ENCODE data around the gene TYW1B. TPM values are rescaled to one million over a fixed set of nuclear protein-coding genes. Genes with fewer than 3 reads are reported as not detected.
"Not testable (repeated sequence)": the region's sequence is repeated elsewhere in the genome, so short reads cannot be mapped to it uniquely, and the experiment has no call there.

The TYW1B gene
- total RNA-seq, 4 donors from 2014 or later, result 2.8 to 20.0 (median 10.1) TPM

DNA sequence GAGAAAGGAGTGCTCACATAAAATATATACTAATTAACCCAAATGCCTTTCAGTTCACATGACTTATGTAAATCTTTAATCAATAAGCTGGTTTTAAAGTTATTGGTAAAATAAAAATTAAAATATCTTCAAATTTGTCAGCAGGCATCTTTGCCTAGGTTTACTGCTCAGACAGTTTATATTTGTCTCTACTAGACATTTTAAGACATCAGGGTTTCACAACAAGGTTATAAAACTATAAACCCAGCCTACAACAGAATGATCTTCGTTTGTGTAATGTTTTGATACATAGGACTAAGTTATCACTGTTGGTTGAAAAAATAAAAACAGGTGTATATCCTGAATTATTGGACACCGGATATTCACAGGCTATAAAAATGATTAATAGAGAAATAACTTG, 67.4 kb downstream of the TYW1B start:
- Histone ChIP-seq H3K27me3 (no peaks in the 10 kb centered on the region), H3K27ac (no peak overlapping the region), H3K4me3 (no peak overlapping the region), H3K9me3 (peaks cover 0 to 24% of the 10 kb centered on the region in 2 donors), H3K4me1 (no peaks in the 10 kb centered on the region), H3K36me3 (no peaks in the 10 kb centered on the region)
- TF ChIP-seq POLR2A (IDR thresholded peaks at IDR 0.05), result no peak
- TF ChIP-seq, protein P1, sequence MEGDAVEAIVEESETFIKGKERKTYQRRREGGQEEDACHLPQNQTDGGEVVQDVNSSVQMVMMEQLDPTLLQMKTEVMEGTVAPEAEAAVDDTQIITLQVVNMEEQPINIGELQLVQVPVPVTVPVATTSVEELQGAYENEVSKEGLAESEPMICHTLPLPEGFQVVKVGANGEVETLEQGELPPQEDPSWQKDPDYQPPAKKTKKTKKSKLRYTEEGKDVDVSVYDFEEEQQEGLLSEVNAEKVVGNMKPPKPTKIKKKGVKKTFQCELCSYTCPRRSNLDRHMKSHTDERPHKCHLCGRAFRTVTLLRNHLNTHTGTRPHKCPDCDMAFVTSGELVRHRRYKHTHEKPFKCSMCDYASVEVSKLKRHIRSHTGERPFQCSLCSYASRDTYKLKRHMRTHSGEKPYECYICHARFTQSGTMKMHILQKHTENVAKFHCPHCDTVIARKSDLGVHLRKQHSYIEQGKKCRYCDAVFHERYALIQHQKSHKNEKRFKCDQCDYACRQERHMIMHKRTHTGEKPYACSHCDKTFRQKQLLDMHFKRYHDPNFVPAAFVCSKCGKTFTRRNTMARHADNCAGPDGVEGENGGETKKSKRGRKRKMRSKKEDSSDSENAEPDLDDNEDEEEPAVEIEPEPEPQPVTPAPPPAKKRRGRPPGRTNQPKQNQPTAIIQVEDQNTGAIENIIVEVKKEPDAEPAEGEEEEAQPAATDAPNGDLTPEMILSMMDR (IDR thresholded peaks at IDR 0.05), result no peak
- intact Hi-C loops (cut with DNase I; ENCODE audit: low total_unique reads), result no loop called here
- no peak for DNase-seq

- H3K27ac ChIP-seq, result no peak overlapping the region
- intact Hi-C loops (cut with DNase I; ENCODE audit: low total_unique reads), result no loop called here
- H3K36me3 ChIP-seq, result no peaks in the 10 kb centered on the region
- no peaks in the 10 kb centered on the region for H3K4me1 ChIP-seq
- H3K4me3 ChIP-seq, result no peak overlapping the region
- peaks cover 0 to 5% of the 10 kb centered on the region in 2 donors for H3K9me3 ChIP-seq
- no peaks in the 10 kb centered on the region for H3K27me3 ChIP-seq
- no peak for DNase-seq
- TF ChIP-seq, protein P1 (IDR thresholded peaks at IDR 0.05), result no peak
- TF ChIP-seq POLR2A (IDR thresholded peaks at IDR 0.05), result no peak
Observed at GRCh38 chr7:72754312-72754711, 73.7 kb downstream of the TYW1B start.

- H3K9me3 ChIP-seq, result peaks cover 0 to 5% of the 10 kb centered on the region in 2 donors
- DNase-seq, result no peak
- H3K27ac ChIP-seq, result no peak overlapping the region
- H3K4me1 ChIP-seq, result no peaks in the 10 kb centered on the region
- no peak overlapping the region for H3K4me3 ChIP-seq
- H3K36me3 ChIP-seq, result no peaks in the 10 kb centered on the region
- H3K27me3 ChIP-seq, result no peaks in the 10 kb centered on the region
- TF ChIP-seq, protein P1 (IDR thresholded peaks at IDR 0.05), result no peak
- TF ChIP-seq POLR2A (IDR thresholded peaks at IDR 0.05), result no peak
- intact Hi-C loops (cut with DNase I; ENCODE audit: low total_unique reads), result no loop called here
Observed at GRCh38 chr7:72753781-72754180, 74.2 kb downstream of the TYW1B start.

DNA sequence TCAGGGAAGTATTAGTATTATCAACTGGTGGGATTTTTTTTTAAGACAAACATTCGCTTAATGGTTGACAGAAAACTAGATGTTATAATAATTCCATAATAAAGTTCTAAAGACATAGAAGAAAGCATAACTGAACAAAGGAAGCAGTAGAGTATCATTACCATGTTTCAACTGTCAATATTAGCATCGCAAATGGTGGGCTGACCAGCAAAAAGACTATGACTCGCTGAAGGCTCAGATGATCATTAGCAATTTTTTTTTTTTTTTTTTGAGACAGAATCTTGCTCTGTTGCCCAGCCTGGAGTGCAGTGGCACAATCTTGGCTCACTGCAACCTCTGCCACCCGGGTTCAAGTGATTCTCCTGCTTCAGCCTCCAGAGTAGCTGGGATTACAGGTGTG, 74.8 kb downstream of the TYW1B start:
- H3K9me3 ChIP-seq; intact Hi-C loops (cut with DNase I; ENCODE audit: low total_unique reads); DNase-seq; H3K27me3 ChIP-seq; H3K36me3 ChIP-seq; H3K4me1 ChIP-seq; H3K27ac ChIP-seq; H3K4me3 ChIP-seq: not testable (repeated sequence)

DNA sequence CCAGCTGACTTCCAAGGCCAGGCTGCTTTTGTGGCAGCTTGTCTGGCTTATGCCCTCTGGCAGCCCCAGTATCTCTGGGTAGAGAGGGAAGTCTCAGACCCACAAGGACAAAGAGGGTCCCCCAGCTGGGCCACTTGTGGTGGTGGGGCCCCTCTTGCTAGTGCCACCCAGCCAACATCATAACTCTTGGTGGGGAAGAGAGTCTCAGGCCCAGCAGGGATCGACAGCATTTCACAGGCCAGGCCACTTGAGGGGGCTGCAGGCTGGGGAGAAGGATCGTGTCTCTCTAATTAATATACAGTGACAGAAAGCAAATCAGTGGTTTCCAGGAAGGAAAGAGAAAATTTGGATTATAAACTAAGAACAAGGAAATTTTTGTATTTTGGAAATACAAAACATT, 76.0 kb downstream of the TYW1B start:
- H3K36me3 ChIP-seq, result no peaks in the 10 kb centered on the region
- no peaks in the 10 kb centered on the region for H3K27me3 ChIP-seq
- H3K9me3 ChIP-seq, result no peaks in the 10 kb centered on the region
- no peak for TF ChIP-seq POLR2A (IDR thresholded peaks at IDR 0.05)
- TF ChIP-seq, protein P1 (IDR thresholded peaks at IDR 0.05), result no peak
- no peak for DNase-seq
- H3K27ac ChIP-seq, result no peak overlapping the region
- no peak overlapping the region for H3K4me3 ChIP-seq
- no peaks in the 10 kb centered on the region for H3K4me1 ChIP-seq
- intact Hi-C loops (cut with DNase I; ENCODE audit: low total_unique reads), result no loop called here

- intact Hi-C loops (cut with DNase I; ENCODE audit: low total_unique reads), result no loop called here
- no peak for DNase-seq
- no peak overlapping the region for H3K4me3 ChIP-seq
- no peaks in the 10 kb centered on the region for H3K27me3 ChIP-seq
- no peaks in the 10 kb centered on the region for H3K36me3 ChIP-seq
- no peak for TF ChIP-seq POLR2A (IDR thresholded peaks at IDR 0.05)
- TF ChIP-seq, protein P1 (IDR thresholded peaks at IDR 0.05), result no peak
- no peak overlapping the region for H3K27ac ChIP-seq
- H3K9me3 ChIP-seq, result no peaks in the 10 kb centered on the region
- no peaks in the 10 kb centered on the region for H3K4me1 ChIP-seq
Observed at GRCh38 chr7:72751378-72751777, 76.6 kb downstream of the TYW1B start.

- intact Hi-C loops (cut with DNase I; ENCODE audit: low total_unique reads); H3K4me1 ChIP-seq; H3K4me3 ChIP-seq; H3K27ac ChIP-seq; DNase-seq; H3K9me3 ChIP-seq; H3K36me3 ChIP-seq; H3K27me3 ChIP-seq: not testable (repeated sequence)
Observed at GRCh38 chr7:72748649-72749048, 79.4 kb downstream of the TYW1B start.

GRCh38 chr7:72744244-72744926, 83.6 kb downstream of the TYW1B start:
- DNase-seq, result peak in 1 of 2 donors; percentile 50
- intact Hi-C loops (cut with DNase I; ENCODE audit: low total_unique reads); H3K4me1 ChIP-seq; H3K9me3 ChIP-seq; H3K27me3 ChIP-seq; H3K36me3 ChIP-seq: not testable (repeated sequence)
- Histone ChIP-seq H3K27ac (peak overlapping the region in 1 of 2 donors; percentile 64), H3K4me3 (peak overlapping the region in 1 of 2 donors; percentile 17)
